HCT116 (cell line): ENCODE measurements around the gene NR1H3. TPM values are rescaled to one million over a fixed set of nuclear protein-coding genes. Genes with fewer than 3 reads are reported as not detected.

Experiments used
- ATAC-seq: fragments of 200-7000 bp; cut with Tn5 transposase; 2 replicates; pipeline ENCODE4 v1.9.1; 2020; ENCODE audit warnings: mild to moderate bottlenecking, moderate library complexity
- BruUV-seq: library from RNA; stranded (reverse); fragments of 400-500 nt; replicated peaks from 2 replicates; lab custom pipeline; 2021; lab: Mats Ljungman, UMichigan
- CTCF ChIA-PET: fragments of 300-600 bp; sonication (Branson Sonifier 250); formaldehyde crosslinking; loops from one replicate; lab custom pipeline; 2021; ENCODE audit warnings: antibody characterized with exemption; lab: Charles Lee
- POLR2A ChIA-PET: fragments of 300-600, 350-600 bp; sonication (Branson Sonifier 250); formaldehyde crosslinking; loops from one replicate; lab custom pipeline; 2021; ENCODE audit warnings: antibody characterized with exemption; lab: Charles Lee
- RAD21 ChIA-PET, 2 experiments: fragments of 300-600 bp; sonication (Branson Sonifier 250); formaldehyde crosslinking; loops; one replicate each; lab custom pipeline; 2023; ENCODE audit warnings: low total read pairs in 2 of 2; ENCODE audit not compliant: uncharacterized antibody in 2 of 2, unreplicated experiment in 2 of 2, low non-redundant PET in 1 of 2; lab: Charles Lee
- DNase-seq: peaks from one replicate; pipeline ENCODE4 v3.0.0-alpha.2; 2010; ENCODE audit warnings: low read depth, low spot score
- H2AFZ ChIP-seq: fragments of 200-600 bp; shearing (Covaris generic), sonication (generic); 2 replicates; pipeline ENCODE4 v1.6.1; 2017; ENCODE audit warnings: low read depth, mixed run types, mixed read lengths, antibody characterized with exemption, low read length; ENCODE audit not compliant: poor library complexity, severe bottlenecking
- H3K27ac ChIP-seq: 2 replicates; pipeline ENCODE4 v1.5.1; 2012; ENCODE audit warnings: low read depth, low read length
- H3K27me3 ChIP-seq: fragments of 200-600 bp; sonication (generic); 2 replicates; pipeline ENCODE4 v1.6.1; 2016; ENCODE audit warnings: mixed run types, low read length, mixed read lengths; ENCODE audit not compliant: insufficient read depth
- H3K36me3 ChIP-seq, 2 experiments: fragments of 200-500 bp in 1 of 2; fragments of 200-600 bp in 1 of 2; sonication (Bioruptor generic) in 1 of 2; sonication (generic) in 1 of 2; 2 replicates each; pipeline versions ENCODE4 v1.5.1 to v1.6.1; 2014 to 2016; ENCODE audit warnings: low read length in 2 of 2, inconsistent platforms in 1 of 2, mixed read lengths in 1 of 2, mixed run types in 1 of 2; ENCODE audit not compliant: insufficient read depth in 2 of 2, control insufficient read depth in 1 of 2
- H3K4me1 ChIP-seq, 2 experiments: fragments of 200-600 bp in 1 of 2; sonication (generic) in 1 of 2; 2 replicates each; pipeline versions ENCODE4 v1.5.1 to v1.6.1; 2012 to 2017; ENCODE audit warnings: low read length in 2 of 2, inconsistent platforms in 1 of 2, mild to moderate bottlenecking in 1 of 2, mixed read lengths in 1 of 2, mixed run types in 1 of 2, moderate library complexity in 1 of 2; ENCODE audit not compliant: insufficient read depth in 2 of 2, control insufficient read depth in 1 of 2
- H3K4me2 ChIP-seq: fragments of 200-600 bp; sonication (generic); 2 replicates; pipeline ENCODE4 v1.6.1; 2017; ENCODE audit warnings: mixed run types, low read length, mixed read lengths
- H3K4me3 ChIP-seq, 2 experiments: fragments of 200-600 bp in 1 of 2; sonication (generic) in 1 of 2; replicated peaks in 1 of 2; 2 replicates each; pipeline ENCODE4 v1.5.1; 2011 to 2016; ENCODE audit warnings: low read length in 2 of 2, control low read depth in 1 of 2, low read depth in 1 of 2, mild to moderate bottlenecking in 1 of 2, mixed read lengths in 1 of 2, mixed run types in 1 of 2
- H3K79me2 ChIP-seq: fragments of 200-600 bp; sonication (generic); 2 replicates; pipeline ENCODE4 v1.6.1; 2017; ENCODE audit warnings: mild to moderate bottlenecking, mixed run types, low read length, moderate library complexity, mixed read lengths; ENCODE audit not compliant: insufficient read depth
- H3K9ac ChIP-seq: fragments of 200-600 bp; sonication (generic); 2 replicates; pipeline ENCODE4 v1.6.1; 2016; ENCODE audit warnings: low read length, mixed read lengths
- H3K9me2 ChIP-seq: fragments of 200-600 bp; sonication (generic), shearing (Covaris generic); 2 replicates; pipeline ENCODE4 v1.6.1; 2017; ENCODE audit warnings: mixed run types, mild to moderate bottlenecking, moderate library complexity; ENCODE audit not compliant: insufficient read depth
- H3K9me3 ChIP-seq, 2 experiments: fragments of 200-500 bp in 1 of 2; fragments of 200-600 bp in 1 of 2; sonication (Bioruptor generic) in 1 of 2; sonication (generic) in 1 of 2; 2 replicates each; pipeline ENCODE4 v1.6.1; 2014 to 2017; ENCODE audit warnings: low read length in 2 of 2, mixed read lengths in 2 of 2, inconsistent platforms in 1 of 2, low read depth in 1 of 2, mild to moderate bottlenecking in 1 of 2, mixed run types in 1 of 2, moderate library complexity in 1 of 2; ENCODE audit not compliant: control insufficient read depth in 1 of 2, insufficient read depth in 1 of 2
- H4K20me1 ChIP-seq: fragments of 200-600 bp; sonication (generic), shearing (Covaris generic); 2 replicates; pipeline ENCODE4 v1.6.1; 2017; ENCODE audit warnings: mixed run types, mild to moderate bottlenecking, moderate library complexity; ENCODE audit not compliant: insufficient read depth
- CEBPB ChIP-seq: IDR thresholded peaks from 2 replicates; pipeline ENCODE4 v1.6.1; 2012; ENCODE audit warnings: low read depth
- ELF1 ChIP-seq: IDR thresholded peaks from 2 replicates; pipeline ENCODE4 v1.6.1; 2012; ENCODE audit warnings: low read depth, borderline replicate concordance
- EZH2 ChIP-seq: fragments of 200-600 bp; sonication (generic); IDR thresholded peaks from 2 replicates; pipeline ENCODE4 v1.6.1; 2017; ENCODE audit warnings: antibody characterized with exemption, mixed run types
- EZH2phosphoT487 ChIP-seq: fragments of 200-600 bp; IDR thresholded peaks from 2 replicates; pipeline ENCODE4 v1.6.1; 2018; ENCODE audit warnings: antibody characterized with exemption, borderline replicate concordance
- FOSL1 ChIP-seq: IDR thresholded peaks from 2 replicates; pipeline ENCODE4 v1.6.1; 2012; ENCODE audit warnings: low read depth
- JUND ChIP-seq: IDR thresholded peaks from 2 replicates; pipeline ENCODE4 v1.6.1; 2012
- POLR2AphosphoS5 ChIP-seq: IDR thresholded peaks from 2 replicates; pipeline ENCODE4 v1.6.1; 2011; ENCODE audit warnings: mild to moderate bottlenecking, low read depth, low read length, moderate library complexity
- RAD21 ChIP-seq: IDR thresholded peaks from 2 replicates; pipeline ENCODE4 v1.6.1; 2012; ENCODE audit warnings: low read depth, mild to moderate bottlenecking
- SP1 ChIP-seq: IDR thresholded peaks from 2 replicates; pipeline ENCODE4 v1.6.1; 2012; ENCODE audit warnings: low read depth
- TCF7L2 ChIP-seq: IDR thresholded peaks from 2 replicates; pipeline ENCODE4 v1.7.0; 2011; ENCODE audit warnings: borderline replicate concordance, inconsistent platforms; ENCODE audit not compliant: insufficient read depth, insufficient read length; ENCODE audit errors: extremely low read depth
- YY1 ChIP-seq: IDR thresholded peaks from 2 replicates; pipeline ENCODE4 v1.6.1; 2011; ENCODE audit warnings: low read length, low read depth, moderate library complexity, mild to moderate bottlenecking; ENCODE audit not compliant: insufficient replicate concordance; ENCODE audit errors: extremely low read depth
- ZFX ChIP-seq: fragments of 450-650 bp; IDR thresholded peaks from 2 replicates; pipeline ENCODE4 v1.6.1; 2017
- intact Hi-C: fragments of 100-400 bp; cut with micrococcal nuclease; formaldehyde crosslinking; loops from 2 replicates; pipeline ENCODE4 v1.10.0; 2022
- total RNA-seq: library from RNA; stranded (reverse); gene quantifications from one replicate; pipeline ENCODE4 v1.2.1, GENCODE V29; 2021; ENCODE audit not compliant: unreplicated experiment
- TF ChIP-seq, protein P1 (sequence below): IDR thresholded peaks from 2 replicates; pipeline ENCODE4 v1.6.1; 2012
- TF ChIP-seq, protein P2 (sequence below): IDR thresholded peaks from 2 replicates; pipeline ENCODE4 v1.6.1; 2012
- TF ChIP-seq, protein P3 (sequence below): IDR thresholded peaks from 2 replicates; pipeline ENCODE4 v1.6.1; 2011; ENCODE audit warnings: mild to moderate bottlenecking, low read length, moderate library complexity; ENCODE audit not compliant: insufficient replicate concordance; ENCODE audit errors: extremely low read depth
- TF ChIP-seq, protein P4 (sequence below): IDR thresholded peaks from 2 replicates; pipeline ENCODE4 v1.6.1; 2012; ENCODE audit warnings: low read depth

Gene NR1H3
- total RNA-seq, 1 experiment from 2014 or later, result 23.5 TPM

DNA sequence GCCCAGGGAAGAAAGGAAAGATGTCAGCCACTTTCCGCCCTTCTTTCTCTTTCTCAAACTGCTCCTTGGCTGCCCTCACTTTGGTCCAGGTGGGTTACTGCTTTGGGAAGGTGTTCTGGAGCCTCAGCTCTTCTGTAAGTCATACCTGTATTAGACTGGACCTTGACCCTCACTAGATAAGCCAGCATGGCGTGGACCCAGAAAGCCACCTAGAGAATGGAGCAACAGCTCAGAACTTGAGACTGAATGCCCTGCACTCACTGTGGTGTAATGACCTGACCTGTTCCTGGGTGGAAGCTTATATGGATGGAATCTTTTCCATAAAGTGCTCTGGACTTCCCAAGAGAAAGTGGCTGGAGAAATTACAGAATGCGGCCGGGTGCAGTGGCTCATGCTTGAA lies 24.7 kb upstream of the NR1H3 start:
- Histone ChIP-seq H2AFZ (no peak overlapping the region), H3K4me1 (peaks cover 0 to 8% of the 10 kb centered on the region in 2 experiments; a peak in 1 of 4 replicates), H3K4me2 (no peak overlapping the region), H3K27ac (no peak overlapping the region), H3K9me2 (no peaks in the 10 kb centered on the region), H4K20me1 (no peaks in the 10 kb centered on the region), H3K79me2 (no peaks in the 10 kb centered on the region), H3K36me3 (peaks cover 4 to 7% of the 10 kb centered on the region in 2 experiments; a peak in 2 of 4 replicates), H3K27me3 (no peaks in the 10 kb centered on the region), H3K9ac (no peak overlapping the region), H3K4me3 (no peak overlapping the region), H3K9me3 (no peaks in the 10 kb centered on the region)
- ChIA-PET RAD21 (no interaction called here), POLR2A (interaction anchor here (3.6 kb wide), 1 partner anchor 19 kb away, joined by 12 read pairs; the partner anchor contains the start of gene DDB2), CTCF (interaction anchor here (0.6 kb wide), 1 partner anchor 134 kb away, joined by 6 read pairs; no protein-coding TSS in a partner anchor)
- no peak for TF ChIP-seq YY1
- no peak for TF ChIP-seq JUND
- TF ChIP-seq RAD21, result no peak
- TF ChIP-seq EZH2, result no peak
- TF ChIP-seq, protein P1, sequence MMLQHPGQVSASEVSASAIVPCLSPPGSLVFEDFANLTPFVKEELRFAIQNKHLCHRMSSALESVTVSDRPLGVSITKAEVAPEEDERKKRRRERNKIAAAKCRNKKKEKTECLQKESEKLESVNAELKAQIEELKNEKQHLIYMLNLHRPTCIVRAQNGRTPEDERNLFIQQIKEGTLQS, result no peak
- no peak for TF ChIP-seq POLR2AphosphoS5
- TF ChIP-seq, protein P2, sequence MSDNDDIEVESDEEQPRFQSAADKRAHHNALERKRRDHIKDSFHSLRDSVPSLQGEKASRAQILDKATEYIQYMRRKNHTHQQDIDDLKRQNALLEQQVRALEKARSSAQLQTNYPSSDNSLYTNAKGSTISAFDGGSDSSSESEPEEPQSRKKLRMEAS, result no peak
- TF ChIP-seq TCF7L2, result no peak
- TF ChIP-seq ELF1, result no peak
- no peak for TF ChIP-seq EZH2phosphoT487
- TF ChIP-seq, protein P3, sequence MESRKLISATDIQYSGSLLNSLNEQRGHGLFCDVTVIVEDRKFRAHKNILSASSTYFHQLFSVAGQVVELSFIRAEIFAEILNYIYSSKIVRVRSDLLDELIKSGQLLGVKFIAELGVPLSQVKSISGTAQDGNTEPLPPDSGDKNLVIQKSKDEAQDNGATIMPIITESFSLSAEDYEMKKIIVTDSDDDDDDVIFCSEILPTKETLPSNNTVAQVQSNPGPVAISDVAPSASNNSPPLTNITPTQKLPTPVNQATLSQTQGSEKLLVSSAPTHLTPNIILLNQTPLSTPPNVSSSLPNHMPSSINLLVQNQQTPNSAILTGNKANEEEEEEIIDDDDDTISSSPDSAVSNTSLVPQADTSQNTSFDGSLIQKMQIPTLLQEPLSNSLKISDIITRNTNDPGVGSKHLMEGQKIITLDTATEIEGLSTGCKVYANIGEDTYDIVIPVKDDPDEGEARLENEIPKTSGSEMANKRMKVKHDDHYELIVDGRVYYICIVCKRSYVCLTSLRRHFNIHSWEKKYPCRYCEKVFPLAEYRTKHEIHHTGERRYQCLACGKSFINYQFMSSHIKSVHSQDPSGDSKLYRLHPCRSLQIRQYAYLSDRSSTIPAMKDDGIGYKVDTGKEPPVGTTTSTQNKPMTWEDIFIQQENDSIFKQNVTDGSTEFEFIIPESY, result no peak
- TF ChIP-seq CEBPB, result no peak
- TF ChIP-seq ZFX, result no peak
- TF ChIP-seq, protein P4, sequence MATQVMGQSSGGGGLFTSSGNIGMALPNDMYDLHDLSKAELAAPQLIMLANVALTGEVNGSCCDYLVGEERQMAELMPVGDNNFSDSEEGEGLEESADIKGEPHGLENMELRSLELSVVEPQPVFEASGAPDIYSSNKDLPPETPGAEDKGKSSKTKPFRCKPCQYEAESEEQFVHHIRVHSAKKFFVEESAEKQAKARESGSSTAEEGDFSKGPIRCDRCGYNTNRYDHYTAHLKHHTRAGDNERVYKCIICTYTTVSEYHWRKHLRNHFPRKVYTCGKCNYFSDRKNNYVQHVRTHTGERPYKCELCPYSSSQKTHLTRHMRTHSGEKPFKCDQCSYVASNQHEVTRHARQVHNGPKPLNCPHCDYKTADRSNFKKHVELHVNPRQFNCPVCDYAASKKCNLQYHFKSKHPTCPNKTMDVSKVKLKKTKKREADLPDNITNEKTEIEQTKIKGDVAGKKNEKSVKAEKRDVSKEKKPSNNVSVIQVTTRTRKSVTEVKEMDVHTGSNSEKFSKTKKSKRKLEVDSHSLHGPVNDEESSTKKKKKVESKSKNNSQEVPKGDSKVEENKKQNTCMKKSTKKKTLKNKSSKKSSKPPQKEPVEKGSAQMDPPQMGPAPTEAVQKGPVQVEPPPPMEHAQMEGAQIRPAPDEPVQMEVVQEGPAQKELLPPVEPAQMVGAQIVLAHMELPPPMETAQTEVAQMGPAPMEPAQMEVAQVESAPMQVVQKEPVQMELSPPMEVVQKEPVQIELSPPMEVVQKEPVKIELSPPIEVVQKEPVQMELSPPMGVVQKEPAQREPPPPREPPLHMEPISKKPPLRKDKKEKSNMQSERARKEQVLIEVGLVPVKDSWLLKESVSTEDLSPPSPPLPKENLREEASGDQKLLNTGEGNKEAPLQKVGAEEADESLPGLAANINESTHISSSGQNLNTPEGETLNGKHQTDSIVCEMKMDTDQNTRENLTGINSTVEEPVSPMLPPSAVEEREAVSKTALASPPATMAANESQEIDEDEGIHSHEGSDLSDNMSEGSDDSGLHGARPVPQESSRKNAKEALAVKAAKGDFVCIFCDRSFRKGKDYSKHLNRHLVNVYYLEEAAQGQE, result no peak
- no peak for TF ChIP-seq FOSL1
- TF ChIP-seq SP1, result no peak
- ATAC-seq, result no peak
- intact Hi-C loops, result no loop called here
- no peak for DNase-seq
- BruUV-seq, result no TSS peak
